HFFc6 (cell line): ENCODE measurements around the gene KDM5D. TPM values are rescaled to one million over a fixed set of nuclear protein-coding genes. Genes with fewer than 3 reads are reported as not detected.

ENCODE experiments used
- DNase-seq: peaks from one replicate; pipeline ENCODE4 v3.0.0-alpha.2; 2018
- H3K27ac Mint-ChIP-seq: 2 replicates; pipeline ENCODE4 v1.8.0; 2020; ENCODE audit warnings: mild to moderate bottlenecking, mixed read lengths
- H3K27me3 Mint-ChIP-seq: 2 replicates; pipeline ENCODE4 v1.8.0; 2021; ENCODE audit warnings: mild to moderate bottlenecking, moderate library complexity, mixed read lengths; ENCODE audit not compliant: insufficient read depth
- H3K36me3 Mint-ChIP-seq: 2 replicates; pipeline ENCODE4 v1.8.0; 2021; ENCODE audit warnings: low read depth, mixed read lengths
- H3K4me1 Mint-ChIP-seq: 2 replicates; pipeline ENCODE4 v1.8.0; 2020; ENCODE audit warnings: low read depth, mixed read lengths
- H3K4me3 Mint-ChIP-seq: 2 replicates; pipeline ENCODE4 v1.8.0; 2020; ENCODE audit warnings: mild to moderate bottlenecking, moderate library complexity, mixed read lengths
- H3K9me3 Mint-ChIP-seq: 2 replicates; pipeline ENCODE4 v1.8.0; 2020; ENCODE audit warnings: mild to moderate bottlenecking, mixed read lengths
- total RNA-seq, 6 experiments: library from RNA; stranded (reverse); fragmentation: NEBNext Ultra II Directional; extraction: Animal tissue kit (Norgen Biotek cat#: 25700); gene quantifications; 2 replicates in 1 of 6; 3 replicates in 5 of 6; pipeline ENCODE4 v1.2.3, GENCODE V29; 2021
- TF ChIP-seq, protein P1 (sequence below): fragments of 200-600 bp; sonication (generic); IDR thresholded peaks from 2 replicates; pipeline ENCODE4 v1.5.0; 2021; ENCODE audit warnings: antibody characterized with exemption, mild to moderate bottlenecking

Gene KDM5D
- total RNA-seq, 6 experiments from 2014 or later, result 17.1 to 22.9 (median 20.1) TPM

DNA sequence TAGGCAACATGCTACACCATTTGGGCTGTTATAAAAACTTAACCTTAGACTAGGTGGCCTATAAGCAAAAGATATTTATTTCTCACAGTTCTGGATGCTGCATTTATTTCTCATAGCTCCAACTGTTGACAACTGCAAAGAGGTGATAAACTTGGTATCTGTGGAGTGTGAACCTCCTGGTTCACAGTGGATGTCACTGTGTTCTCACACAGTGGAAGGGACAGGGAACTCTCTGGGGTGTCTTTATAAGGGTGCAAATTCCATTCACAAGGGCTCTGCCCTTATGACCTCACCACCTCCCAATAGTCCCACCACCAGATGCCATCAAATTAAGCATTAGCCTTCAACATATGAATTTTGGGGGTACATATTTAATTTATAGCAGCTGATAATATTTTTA, 46.0 kb downstream of the KDM5D start:
- no peak overlapping the region for H3K27ac Mint-ChIP-seq
- H3K36me3 Mint-ChIP-seq, result peaks cover 52% of the 10 kb centered on the region
- no peak overlapping the region for H3K4me3 Mint-ChIP-seq
- TF ChIP-seq, protein P1, sequence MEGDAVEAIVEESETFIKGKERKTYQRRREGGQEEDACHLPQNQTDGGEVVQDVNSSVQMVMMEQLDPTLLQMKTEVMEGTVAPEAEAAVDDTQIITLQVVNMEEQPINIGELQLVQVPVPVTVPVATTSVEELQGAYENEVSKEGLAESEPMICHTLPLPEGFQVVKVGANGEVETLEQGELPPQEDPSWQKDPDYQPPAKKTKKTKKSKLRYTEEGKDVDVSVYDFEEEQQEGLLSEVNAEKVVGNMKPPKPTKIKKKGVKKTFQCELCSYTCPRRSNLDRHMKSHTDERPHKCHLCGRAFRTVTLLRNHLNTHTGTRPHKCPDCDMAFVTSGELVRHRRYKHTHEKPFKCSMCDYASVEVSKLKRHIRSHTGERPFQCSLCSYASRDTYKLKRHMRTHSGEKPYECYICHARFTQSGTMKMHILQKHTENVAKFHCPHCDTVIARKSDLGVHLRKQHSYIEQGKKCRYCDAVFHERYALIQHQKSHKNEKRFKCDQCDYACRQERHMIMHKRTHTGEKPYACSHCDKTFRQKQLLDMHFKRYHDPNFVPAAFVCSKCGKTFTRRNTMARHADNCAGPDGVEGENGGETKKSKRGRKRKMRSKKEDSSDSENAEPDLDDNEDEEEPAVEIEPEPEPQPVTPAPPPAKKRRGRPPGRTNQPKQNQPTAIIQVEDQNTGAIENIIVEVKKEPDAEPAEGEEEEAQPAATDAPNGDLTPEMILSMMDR, result no peak
- DNase-seq, result no peak
- no peaks in the 10 kb centered on the region for H3K9me3 Mint-ChIP-seq
- H3K27me3 Mint-ChIP-seq, result no peaks in the 10 kb centered on the region; the same call in 1 of the 2 replicates
- H3K4me1 Mint-ChIP-seq, result no peaks in the 10 kb centered on the region

DNA sequence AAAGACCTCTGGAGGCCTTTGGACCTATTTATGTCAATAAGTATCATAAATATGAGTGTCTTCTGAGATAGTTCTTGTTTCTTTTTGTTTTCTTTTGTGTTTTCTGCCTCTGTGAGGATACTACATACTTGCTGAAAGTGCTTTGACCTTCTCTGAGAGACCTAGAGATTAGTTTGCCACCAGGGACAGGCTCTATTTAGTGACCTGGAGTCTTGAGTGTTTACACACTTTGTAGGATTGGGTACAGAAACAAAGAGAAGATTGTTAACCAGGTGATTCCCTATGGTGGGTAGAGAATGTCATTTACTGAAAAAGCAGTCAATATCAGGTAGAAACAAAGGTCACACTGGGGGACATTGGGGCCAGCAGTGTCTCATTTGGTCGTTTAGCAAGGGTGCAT, 63.7 kb downstream of the KDM5D start:
- Mint-ChIP-seq H3K27me3 (no peaks in the 10 kb centered on the region), H3K27ac (no peak overlapping the region), H3K4me1 (no peaks in the 10 kb centered on the region), H3K36me3 (no peaks in the 10 kb centered on the region), H3K4me3 (no peak overlapping the region), H3K9me3 (no peaks in the 10 kb centered on the region)
- TF ChIP-seq, protein P1, result no peak
- DNase-seq, result no peak
